NCI-H187 (cell line): ENCODE results near the gene TP53I13.

ENCODE experiments used
- DNase-seq, 2 experiments: peaks; one replicate each; lab custom pipeline; 2025; lab: John Stamatoyannopoulos, UW

TP53I13 gene

DNA sequence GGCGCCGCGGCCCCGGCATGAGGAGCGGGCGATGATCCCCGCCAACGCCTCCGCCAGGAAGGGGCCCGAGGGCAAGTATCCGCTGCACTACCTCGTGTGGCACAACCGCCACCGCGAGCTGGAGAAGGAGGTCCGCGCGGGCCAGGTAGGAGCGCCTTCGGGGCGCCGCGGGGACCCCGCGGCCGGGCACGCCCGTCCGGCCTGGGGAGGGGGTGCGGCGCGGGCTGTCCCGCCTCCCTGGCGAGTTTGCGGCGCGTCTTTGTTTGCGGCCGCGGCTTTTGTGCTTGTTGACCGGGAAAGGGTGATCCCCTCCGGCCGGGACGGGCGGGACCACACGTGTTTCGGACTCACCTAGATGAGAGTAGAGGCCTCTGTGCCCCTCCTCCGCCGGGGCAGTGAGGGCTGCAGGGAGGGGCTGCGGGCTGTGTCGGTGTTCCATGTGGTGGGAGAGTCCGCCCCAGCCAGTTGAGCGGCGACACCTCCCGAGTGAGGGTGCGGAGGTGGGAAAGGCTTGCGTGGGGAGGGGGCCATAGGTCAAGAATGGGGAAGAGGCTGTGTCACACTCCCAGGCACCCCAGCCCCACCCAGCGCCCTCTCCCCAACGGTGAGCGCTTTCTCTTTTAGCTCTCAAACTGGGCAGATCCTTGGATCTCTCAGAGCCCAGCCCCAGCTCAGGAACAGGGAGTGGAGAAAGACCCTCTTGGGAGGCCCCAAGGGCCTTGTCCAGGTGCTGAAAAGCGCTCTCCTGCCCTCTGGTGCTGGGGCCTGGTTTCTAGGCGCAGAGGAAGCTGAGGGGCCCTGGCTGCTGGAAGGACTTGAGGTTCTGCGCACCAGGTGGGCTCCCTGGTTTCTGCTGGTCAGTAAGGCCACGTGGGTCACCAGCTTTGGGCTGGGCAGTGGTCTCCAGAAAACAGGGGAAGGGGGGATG, 25.4 kb downstream of the TP53I13 start:
- no peak for DNase-seq

DNA sequence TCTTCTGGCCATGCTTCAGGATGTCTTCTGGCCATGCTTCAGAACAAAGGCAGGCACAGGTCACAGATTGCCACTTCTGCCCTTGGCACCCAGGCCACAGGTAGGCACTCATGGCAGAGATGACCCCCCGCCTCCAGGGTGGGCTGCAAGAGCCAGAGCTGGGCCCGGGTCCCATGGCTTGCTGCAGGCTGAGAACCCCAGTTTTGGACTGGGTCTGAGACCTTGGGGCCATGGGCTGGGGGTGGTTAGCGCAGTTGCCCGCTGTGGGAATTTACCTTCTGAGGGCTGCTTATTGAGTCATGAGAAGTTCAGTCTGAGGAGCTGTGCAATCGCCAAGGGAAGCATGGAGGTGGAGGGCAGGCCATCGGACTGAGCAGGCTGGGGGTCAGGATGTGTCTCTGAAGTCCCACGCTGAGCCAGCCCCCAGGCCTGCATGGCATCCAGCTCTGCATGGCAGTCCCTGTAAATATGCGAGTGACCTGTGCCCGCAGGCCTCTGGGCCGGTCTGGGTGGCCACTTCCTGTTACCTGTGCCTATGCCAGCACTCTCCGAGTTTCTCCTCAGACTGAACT, 26.1 kb downstream of the TP53I13 start:
- no peak for DNase-seq

DNA sequence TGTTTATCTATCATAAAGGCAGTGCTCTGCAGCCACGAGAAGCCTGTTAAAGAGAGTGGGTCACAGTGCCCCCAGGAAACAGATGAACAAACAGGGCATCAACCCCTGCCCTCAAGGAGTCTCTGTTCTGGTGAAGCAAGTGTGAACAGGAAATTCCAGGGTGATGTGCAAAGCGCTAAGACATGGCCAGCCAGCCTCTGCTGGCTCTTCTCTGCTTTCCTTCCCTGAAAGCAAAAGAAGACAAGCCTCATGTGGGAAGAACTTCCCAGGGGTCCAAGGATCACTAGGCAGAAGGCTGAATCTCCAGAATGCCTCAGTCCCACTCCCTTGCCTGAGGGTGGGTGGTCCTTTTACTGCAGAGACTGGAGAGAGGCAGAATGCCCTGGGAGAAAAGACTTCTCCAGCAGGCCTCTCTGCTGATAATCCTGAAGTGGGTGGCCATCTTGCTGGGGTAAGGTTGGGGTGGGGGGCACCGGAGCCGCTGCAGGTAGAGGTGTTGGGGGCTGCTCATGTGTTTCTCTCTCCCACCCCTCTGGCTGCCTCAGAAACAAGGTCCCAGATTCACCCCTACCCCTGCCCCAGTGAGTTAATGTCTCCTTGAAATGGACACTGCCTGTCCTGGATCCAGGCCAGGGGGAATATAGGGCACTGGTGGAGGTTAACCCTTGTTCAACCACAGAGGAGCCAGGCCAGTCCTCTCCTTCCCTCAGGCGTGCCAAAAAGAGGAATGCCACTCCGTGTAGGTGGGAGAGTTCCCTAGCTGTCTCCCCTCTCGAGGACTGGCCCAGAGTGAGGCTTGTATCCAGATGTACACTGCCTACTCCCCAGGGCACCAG, 26.8 kb downstream of the TP53I13 start:
- DNase-seq = no peak

DNA sequence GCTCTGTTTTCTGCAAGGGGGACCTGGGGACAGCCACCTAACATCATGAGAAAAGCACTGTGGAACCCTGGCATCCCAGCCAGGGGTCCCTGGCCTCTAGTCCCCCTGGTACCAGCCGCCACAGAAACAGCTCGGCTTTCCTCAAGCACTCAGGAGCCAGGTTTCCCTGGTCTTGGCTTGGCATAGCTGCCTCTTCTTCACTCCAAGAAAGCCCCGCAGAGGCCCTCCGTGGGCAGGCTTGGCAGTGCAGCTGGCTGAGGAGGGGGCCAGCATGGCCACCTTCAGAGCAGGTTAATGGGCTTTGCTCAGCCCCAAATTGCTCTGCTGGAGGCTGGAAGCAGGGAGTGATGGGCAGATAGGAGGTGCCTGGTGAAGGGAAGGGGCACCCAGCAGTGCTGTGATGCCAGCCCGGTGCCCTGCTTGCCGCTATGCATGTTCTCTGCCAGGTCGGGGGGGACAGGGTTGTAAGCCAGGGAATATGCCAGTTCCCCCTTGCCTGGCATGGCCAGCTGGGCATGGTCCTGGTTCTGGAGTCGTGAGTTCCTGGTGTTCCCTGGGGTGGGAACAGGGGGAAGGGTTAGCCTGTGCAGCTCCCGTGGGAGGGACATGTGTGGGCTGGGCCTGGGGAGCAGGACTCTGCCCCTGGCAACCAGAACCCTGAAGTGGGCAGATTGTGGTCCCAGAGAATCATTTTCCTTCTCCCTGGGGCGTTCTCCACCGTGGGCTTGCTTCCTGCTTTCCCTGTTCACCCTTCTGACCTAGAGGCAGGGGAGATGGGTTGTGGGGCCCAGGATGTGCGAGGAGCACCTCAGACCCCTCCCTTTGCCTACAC, 27.7 kb downstream of the TP53I13 start:
- DNase-seq = no peak

DNA sequence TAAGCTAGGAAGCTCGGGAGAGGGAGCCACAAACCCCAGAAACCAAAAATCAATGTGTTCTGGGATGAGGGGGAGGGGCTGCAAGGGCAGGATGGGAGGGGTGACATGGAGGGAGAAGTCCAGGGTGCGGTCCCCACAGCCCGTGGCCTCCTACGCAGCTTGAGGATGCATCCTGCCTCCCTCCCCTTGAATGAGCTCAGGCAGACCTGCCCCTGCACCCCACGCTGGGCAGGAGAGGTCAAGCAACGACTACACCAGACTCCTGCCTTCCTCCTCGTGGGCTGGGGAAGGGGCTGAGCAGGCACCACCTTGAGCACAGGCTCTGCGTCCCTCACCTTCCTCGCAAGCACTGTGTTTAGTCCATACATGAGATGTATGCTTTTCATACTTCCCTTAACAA, 28.3 kb downstream of the TP53I13 start:
- no peak for DNase-seq

DNA sequence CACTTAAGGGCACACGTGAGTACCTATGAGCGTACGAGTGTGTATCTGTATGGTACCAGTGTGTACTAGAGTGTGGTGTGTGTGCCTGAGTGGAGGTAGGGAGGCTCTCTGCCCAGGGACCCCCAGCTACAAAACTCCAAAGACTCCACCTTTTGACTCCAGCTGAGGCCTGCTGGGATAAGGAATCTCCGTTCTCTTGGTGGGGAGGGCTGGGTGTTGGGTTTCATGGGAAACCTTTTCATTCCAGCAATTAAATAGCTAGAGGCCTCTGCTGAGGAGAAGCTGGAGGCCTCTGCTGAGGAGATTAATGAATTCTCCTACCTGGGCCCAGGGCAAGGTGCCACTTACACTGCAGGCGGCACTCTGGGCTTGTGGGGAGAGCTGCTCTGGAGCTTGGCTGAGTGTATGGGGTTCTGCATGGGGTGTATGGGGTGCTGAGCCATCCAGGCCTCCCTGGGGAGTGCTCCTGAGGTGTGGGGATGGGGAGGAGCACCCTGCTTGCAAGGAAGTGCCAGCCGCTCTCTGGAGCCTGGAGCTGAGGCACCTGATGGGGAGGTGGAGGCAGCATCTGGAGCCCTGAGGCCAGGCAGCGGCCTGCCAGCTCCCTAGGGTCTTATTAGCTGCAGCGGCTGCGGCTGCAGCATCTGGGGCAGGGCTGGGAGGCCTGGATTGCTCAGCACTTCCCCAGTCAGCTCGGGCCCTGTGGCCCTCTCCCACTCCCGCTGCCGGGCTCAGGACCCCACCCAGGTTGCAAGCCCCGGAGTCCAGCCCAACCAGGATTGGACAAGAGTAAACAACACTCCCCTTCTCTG, 29.1 kb downstream of the TP53I13 start:
- no peak for DNase-seq

DNA sequence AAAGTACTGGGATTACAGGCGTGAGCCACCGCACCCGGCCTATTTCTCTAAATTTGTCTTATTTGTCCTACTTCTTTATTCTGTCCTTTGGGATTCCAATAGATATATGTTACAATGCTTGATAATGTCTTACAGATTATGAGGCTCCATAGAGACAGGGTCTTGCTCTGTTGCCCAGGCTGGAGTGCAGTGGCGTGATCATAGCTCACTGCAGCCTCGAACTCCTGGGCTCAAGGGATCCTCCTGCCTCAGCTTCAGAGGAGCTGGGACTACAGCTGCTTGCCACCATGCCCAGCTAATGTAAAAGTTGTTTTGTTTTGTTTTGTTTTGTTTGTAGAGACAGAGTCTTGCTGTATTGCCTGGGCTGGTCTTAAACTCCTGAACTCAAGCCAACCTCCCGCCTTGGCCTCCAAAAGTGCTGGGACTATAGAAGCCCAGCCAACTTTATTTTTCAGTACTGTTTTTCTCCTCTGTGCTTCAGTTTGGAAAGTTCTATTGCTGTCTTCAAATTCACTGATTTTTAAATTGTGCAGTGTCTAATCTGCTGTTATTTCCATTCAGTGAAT, 34.7 kb downstream of the TP53I13 start:
- DNase-seq = no peak

DNA sequence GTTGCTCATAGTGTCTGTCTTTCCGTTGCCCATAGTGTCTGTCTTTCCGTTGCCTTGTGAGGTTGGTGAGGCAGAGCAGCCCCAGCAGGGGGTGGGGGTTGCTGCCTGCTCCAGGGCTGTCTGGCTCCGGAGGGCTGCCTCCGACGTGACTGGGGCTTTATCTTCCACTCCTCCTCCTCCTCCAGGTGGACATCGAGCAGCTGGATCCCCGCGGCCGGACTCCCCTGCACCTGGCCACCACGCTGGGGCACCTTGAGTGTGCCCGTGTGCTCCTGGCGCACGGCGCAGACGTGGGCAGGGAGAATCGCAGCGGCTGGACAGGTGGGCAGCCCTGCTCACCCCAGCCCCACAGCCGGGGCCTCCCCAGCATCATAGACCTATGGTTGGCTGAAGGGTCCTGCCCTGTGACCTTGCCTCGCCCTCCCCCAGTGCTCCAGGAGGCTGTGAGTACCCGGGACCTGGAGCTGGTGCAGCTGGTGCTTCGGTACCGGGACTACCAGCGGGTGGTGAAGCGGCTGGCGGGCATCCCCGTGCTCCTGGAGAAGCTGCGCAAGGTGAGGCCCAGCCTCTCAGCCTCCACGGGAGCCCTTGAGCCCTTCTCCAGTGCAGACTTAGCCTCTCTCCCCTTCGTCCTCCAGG, 39.2 kb downstream of the TP53I13 start:
- DNase-seq = no peak

DNA sequence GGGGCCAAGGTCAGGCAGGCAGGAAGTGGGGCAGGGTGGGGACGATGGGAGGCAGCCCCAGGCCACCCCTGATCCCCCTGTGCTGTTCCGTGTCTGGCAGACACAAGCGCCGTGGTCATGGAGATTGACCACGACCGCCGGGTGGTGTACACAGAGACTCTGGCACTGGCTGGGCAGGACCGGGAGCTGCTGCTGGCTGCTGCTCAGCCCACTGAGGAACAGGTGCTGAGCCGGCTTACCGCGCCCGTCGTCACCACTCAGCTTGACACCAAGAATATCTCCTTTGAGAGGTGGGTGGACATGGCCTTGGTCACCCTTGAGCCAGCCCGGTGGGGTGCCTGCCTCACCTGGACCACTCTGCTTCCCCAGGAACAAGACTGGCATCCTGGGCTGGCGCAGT, 40.5 kb downstream of the TP53I13 start:
- no peak for DNase-seq

DNA sequence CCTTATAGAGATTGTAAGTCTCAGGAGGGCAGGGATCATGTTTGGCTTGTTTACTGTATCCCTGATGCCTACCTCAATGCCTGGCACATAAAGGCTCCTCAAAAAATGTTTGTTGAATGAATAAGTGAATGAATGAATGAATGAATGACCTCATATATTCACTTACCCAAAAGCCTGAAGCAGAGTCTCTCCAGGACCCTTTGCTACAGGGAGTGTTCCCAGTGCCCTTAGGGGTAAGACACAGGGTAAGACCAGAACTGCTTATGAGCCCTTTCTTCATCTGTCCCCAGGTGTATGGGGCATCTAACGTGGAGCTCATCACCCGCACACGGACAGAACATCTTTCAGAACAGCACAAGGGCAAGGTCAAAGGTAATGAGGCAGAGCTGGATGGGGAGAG, 41.9 kb downstream of the TP53I13 start:
- no peak for DNase-seq

DNA sequence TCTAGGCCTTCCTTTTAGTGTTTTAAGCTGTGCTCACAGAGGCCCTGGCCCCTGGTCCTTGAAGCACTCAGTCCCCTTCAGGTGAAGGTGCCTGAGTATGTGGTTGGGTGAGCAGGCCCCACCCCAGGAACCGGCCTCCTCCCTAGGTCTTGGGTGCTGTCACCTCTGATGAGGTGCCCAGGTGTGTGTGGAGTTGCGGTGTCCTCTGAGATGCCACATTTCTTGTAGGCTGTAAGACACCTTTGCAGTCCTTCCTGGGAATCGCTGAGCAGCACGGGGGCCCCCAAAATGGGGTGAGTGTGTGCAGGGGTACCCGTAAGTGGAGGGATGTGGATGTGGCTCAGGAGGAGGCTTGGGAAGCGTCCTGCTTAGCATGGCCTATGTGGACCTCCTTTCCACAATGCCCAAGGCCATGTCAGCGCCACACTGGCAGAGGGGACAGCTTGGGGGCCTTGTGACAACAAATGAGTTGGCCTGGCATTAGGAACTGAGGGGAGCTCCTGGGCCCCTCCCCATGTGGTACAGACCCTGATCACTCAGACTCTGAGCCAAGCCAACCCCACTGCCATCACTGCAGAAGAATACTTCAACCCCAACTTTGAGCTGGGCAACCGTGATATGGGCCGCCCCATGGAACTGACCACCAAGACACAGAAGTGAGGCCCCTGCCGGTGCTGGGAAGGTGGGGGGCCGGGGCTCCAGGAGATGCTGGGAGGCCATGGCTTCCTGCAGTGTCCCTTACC, 43.0 kb downstream of the TP53I13 start:
- DNase-seq = no peak

DNA sequence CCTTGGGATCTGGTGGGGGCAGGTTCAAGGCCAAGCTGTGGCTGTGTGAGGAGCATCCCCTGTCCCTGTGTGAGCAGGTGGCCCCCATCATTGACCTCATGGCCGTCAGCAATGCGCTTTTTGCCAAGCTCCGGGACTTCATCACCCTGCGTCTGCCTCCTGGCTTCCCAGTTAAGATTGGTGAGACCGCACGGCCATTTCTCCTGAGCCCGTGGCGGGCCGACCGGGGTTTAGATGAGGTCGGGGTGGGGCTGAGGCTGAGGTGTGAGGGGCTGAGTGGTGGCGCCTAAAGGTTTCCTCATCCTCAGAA, 43.5 kb downstream of the TP53I13 start:
- no peak for DNase-seq

DNA sequence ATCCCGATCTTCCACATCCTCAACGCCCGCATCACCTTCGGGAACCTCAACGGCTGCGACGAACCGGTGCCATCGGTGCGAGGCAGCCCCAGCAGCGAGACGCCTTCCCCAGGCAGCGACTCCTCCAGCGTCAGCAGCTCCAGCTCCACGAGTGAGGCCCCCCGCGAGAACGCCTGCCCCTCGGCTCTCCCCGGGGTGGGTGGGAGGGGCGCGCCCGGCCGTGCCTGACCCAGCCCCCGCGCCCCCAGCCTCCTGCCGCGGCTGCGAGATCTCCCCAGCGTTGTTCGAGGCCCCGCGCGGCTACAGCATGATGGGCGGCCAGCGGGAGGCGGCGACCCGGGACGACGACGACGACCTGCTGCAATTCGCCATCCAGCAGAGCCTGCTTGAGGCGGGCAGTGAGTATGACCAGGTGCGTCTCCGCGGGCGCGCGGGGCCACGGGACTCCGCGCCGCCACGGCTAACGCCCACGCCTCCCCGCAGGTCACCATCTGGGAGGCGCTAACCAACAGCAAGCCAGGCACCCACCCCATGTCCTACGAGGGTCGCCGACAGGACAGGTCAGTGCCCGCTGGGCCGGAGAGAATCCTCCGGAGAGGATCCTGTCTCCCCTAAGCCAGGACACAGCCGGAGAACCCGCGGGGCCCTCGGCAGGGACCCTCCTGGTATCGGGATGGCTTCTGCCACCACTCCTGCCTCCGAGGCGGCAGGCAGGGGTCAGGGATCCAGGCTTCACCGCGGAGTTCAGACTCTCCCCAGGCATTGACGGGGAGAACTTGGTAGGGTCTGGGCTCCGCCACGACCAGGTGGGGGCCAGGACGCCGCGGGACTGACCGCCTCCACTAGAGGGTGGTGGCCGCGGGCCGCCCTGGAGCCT, 44.1 kb downstream of the TP53I13 start:
- DNase-seq = no peak

DNA sequence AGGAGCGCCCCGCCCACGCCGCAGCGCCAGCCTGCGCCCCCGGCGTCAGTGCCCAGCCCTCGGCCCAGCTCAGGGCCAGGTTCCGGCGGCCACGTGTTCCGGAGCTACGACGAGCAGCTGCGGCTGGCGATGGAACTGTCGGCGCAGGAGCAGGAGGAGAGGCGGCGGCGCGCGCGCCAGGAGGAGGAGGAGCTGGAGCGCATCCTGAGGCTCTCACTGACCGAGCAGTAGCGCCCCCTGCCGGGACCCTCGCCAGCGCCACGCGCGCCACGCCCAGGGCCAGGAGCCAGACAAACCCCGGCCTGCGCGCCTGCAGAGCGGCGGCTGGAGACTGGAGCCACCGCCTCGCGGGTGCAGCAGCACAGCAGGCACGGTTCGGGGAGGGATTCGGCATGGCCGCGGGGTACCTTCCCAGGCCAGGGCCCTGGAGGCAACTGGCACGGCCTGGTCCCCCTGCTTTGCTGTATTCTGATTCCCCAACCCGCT, 44.9 kb downstream of the TP53I13 start:
- no peak for DNase-seq

DNA sequence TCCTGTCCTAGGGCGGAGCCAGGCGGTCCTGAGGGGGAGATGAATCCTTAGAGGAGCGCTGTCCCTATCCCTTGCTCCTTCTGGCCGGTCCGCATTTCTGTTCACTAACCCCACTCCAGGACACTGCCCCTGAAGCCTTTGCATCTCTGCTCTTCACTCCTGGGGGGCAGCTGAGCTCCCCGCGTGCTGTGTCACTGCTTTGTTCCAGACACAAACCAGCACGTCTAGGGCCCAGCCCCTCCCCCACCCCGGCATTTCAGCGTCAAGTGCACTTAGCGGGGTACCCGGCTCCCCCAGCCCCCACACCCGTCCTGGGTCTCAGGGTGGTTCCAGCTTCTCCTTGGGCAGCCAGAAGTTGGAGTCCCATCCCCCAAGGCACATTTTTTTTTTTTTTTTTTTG, 45.4 kb downstream of the TP53I13 start:
- no peak for DNase-seq

DNA sequence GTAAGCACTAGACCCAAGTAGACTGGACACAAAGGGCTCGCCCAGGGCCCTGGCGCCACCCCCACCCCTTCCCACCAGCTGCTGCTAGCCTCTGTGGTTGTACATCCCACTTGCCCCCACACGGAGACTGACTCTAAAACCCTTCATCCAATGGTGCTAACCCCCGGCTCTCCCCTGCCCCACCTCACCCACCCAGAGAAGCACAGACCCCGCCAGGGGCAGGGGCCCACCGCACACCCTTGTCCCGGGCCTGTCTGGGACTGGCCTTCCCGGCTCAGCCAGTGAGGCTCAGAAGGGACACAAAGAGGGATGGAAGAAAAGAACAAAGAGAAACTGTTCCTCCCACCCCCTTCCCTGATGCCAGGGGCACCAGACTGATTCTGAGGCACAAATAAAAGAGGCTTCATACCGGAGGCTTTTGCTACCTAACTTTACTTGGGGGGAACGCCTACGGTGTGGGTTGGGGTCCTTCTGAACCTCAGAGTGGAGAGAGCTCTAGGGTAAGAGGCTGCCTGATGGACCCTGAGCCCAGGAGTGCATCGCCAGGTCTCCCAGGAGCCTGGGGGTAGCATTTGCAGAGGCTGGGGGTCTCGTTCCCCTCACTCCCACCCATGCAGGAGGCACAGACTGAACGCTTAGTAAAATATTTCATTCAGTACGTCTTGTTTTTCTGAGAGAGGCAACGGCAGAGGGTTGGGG, 46.0 kb downstream of the TP53I13 start:
- no peak for DNase-seq

DNA sequence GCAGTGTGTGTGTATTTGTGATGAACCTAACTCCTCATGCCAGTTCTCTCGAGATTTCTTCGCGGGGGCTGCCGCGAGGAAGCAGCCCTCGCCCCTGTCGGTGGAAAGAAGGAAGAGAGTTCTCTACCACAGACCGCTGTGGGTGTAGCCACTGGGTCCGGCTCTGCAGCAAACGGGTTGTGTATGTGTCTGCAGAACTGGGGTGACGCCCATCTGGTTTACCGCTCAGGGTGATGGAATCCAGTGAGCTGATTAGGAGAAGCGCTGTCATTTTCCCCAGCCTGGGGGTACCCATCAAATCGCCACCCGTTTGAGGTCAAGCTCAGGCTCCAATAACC, 46.5 kb downstream of the TP53I13 start:
- DNase-seq = no peak
